ENCODE measurements around the gene BICDL2.

Gene BICDL2

GRCh38 chr16:3026609-3027488, 9.9 kb downstream of the BICDL2 start:
- no peak for DNase-seq (ENCODE audit: low read depth)
- H3K4me3 ChIP-seq (ENCODE audit: low read depth, low read length): no peak overlapping the region
- TF ChIP-seq CTCF (IDR thresholded peaks at IDR 0.05; ENCODE audit: insufficient read depth, low read depth, low read length, missing control alignments): no peak

GRCh38 chr16:3026003-3026378, 10.8 kb downstream of the BICDL2 start:
- TF ChIP-seq CTCF (IDR thresholded peaks at IDR 0.05; ENCODE audit: insufficient read depth, low read depth, low read length, missing control alignments): no peak
- DNase-seq (ENCODE audit: low read depth): no peak
- H3K4me3 ChIP-seq (ENCODE audit: low read depth, low read length): no peak overlapping the region

GRCh38 chr16:3025032-3026002, 11.4 kb downstream of the BICDL2 start:
- no peak for DNase-seq (ENCODE audit: low read depth)
- no peak overlapping the region for H3K4me3 ChIP-seq (ENCODE audit: low read depth, low read length)
- TF ChIP-seq CTCF (IDR thresholded peaks at IDR 0.05; ENCODE audit: insufficient read depth, low read depth, low read length, missing control alignments): no peak

- peak; percentile 99 for DNase-seq (ENCODE audit: low read depth)
- H3K4me3 ChIP-seq (ENCODE audit: low read depth, low read length): peak within 1 kb of the TSS; percentile 82
- TF ChIP-seq CTCF (IDR thresholded peaks at IDR 0.05; ENCODE audit: insufficient read depth, low read depth, low read length, missing control alignments): no peak
Observed at GRCh38 chr16:3023669-3024478, 12.9 kb downstream of the BICDL2 start, which contains the start of the genes HCFC1R1 and THOC6. Gene HCFC1R1, minus strand, starts transcription at chr16:3023942. Its CDS starts 1 bp downstream, at chr16:3023941. Gene THOC6, plus strand, starts transcription at chr16:3024035. Its CDS starts 292 bp downstream, at chr16:3024327.

GRCh38 chr16:3023415-3023668, 13.4 kb downstream of the BICDL2 start:
- TF ChIP-seq CTCF (IDR thresholded peaks at IDR 0.05; ENCODE audit: insufficient read depth, low read depth, low read length, missing control alignments): no peak
- peak overlapping the region; percentile 82 for H3K4me3 ChIP-seq (ENCODE audit: low read depth, low read length)
- DNase-seq (ENCODE audit: low read depth): no peak

GRCh38 chr16:3022684-3023414, 13.9 kb downstream of the BICDL2 start:
- DNase-seq (ENCODE audit: low read depth): peak; percentile 52
- no peak for TF ChIP-seq CTCF (IDR thresholded peaks at IDR 0.05; ENCODE audit: insufficient read depth, low read depth, low read length, missing control alignments)
- H3K4me3 ChIP-seq (ENCODE audit: low read depth, low read length): peak overlapping the region; percentile 82

Data from GM12865 (cell line).